Measurements from ENCODE around the gene UQCC2.

- TF ChIP-seq CTCF (IDR thresholded peaks at IDR 0.05) (no peak), POLR2A (IDR thresholded peaks at IDR 0.05) (no peak)
Measured at GRCh38 chr6:33748841-33749240, 37.3 kb upstream of the UQCC2 start.
